ENCODE measurements around the gene HAO1.

- TF ChIP-seq EZH2 (IDR thresholded peaks at IDR 0.05; ENCODE audit: insufficient read depth, poor library complexity, severe bottlenecking), result no peak
- no peak for TF ChIP-seq EZH2phosphoT487 (IDR thresholded peaks at IDR 0.05; ENCODE audit: insufficient read depth, low read depth)
Observed at GRCh38 chr20:7836076-7836475, 104.2 kb downstream of the HAO1 start.
